Measurements from ENCODE around the gene HIVEP3. TPM values are rescaled to one million over a fixed set of nuclear protein-coding genes. Genes with fewer than 3 reads are reported as not detected.

HIVEP3 gene
- total RNA-seq, 1 experiment from 2014 or later: 1.4 TPM

DNA sequence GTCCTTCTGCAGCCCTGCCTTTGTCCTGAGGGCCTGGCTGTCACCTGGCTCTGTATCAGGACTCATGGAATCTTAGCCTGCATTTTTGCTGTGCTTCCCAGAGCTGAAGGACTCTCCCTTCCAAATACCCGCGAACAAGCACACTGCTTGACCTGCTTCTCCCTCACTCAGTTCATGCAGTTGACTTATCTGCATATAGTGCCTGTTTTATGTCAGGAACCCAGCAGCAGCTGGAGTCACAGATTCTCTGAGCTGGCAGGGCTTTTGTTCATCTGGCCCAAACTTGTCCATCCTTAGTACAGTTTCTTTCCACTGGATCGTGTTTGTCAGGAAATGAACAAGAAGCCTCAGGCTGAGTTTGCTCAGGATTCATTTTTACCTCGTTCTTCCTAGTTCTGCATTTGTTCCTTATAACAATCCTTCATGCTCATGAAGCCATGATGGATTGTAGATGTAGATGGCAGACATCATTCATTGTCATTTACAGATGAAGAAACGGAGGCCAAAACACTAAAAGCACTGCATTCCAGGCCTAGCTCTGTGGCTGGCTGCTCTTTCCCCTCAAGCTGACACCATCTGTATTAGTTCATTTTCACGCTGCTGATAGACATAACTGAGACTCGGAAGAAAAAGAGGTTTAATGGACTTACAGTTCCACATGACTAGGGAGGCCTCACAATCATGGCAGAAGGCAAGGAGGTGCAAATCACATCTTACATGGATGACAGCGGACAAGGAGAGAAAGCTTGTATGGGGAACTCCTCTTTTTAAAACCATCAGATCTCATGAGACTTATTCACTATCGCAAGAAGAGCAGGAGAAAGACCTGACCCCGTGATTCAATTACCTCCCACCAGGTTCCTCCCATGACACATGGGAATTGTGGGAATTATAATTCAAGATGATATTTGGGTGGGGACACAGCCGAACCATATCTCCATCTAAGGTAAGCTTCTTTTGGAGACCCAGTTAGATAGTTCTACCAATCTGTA, 150.9 kb downstream of the HIVEP3 start:
- Histone ChIP-seq H3T11ph (ENCODE audit: low read length) (no peak overlapping the region), H4K20me1 (ENCODE audit: control insufficient read depth, insufficient read depth, insufficient read length) (no peaks in the 10 kb centered on the region), H4K91ac (ENCODE audit: insufficient read length, low read depth, low read length) (no peak overlapping the region), H3K23ac (ENCODE audit: insufficient read length, low read depth, low read length) (no peak overlapping the region), H3K4me2 (ENCODE audit: insufficient read depth, insufficient read length, low read length) (no peak overlapping the region), H3K27me3 (ENCODE audit: insufficient read depth, low read length) (no peaks in the 10 kb centered on the region), H2BK20ac (ENCODE audit: low read depth, low read length, poor library complexity, severe bottlenecking) (no peak overlapping the region), H3K4ac (ENCODE audit: low read depth, low read length) (no peak overlapping the region), H2BK5ac (ENCODE audit: insufficient read length, low read length) (no peak overlapping the region), H3K9ac (ENCODE audit: extremely low read depth, insufficient read length, low read length) (no peak overlapping the region), H3K56ac (ENCODE audit: insufficient read length, low read depth, low read length) (no peak overlapping the region), H2BK12ac (ENCODE audit: insufficient read length, low read depth, low read length) (no peak overlapping the region), H3K18ac (ENCODE audit: insufficient read length, low read depth, low read length) (no peak overlapping the region), H3K14ac (ENCODE audit: insufficient read depth, low read length) (no peak overlapping the region; the same call in 1 of the 2 replicates), H3K27ac (ENCODE audit: insufficient read length, low read depth, low read length) (no peak overlapping the region), H2AK5ac (ENCODE audit: insufficient read length, low read length) (no peak overlapping the region), H3K23me2 (ENCODE audit: insufficient read length, low read depth, low read length, poor library complexity, severe bottlenecking) (no peaks in the 10 kb centered on the region), H4K8ac (replicated peaks; ENCODE audit: insufficient read length, low read depth, low read length) (no peak overlapping the region), H2BK15ac (ENCODE audit: low read depth, low read length) (no peak overlapping the region), H3K79me2 (ENCODE audit: insufficient read depth, low read length) (no peaks in the 10 kb centered on the region), H3K4me1 (ENCODE audit: insufficient read depth, low read length) (no peaks in the 10 kb centered on the region), H4K5ac (ENCODE audit: insufficient read length, low read depth, low read length) (no peak overlapping the region), H3K79me1 (ENCODE audit: insufficient read depth, low read depth, low read length, poor library complexity, severe bottlenecking) (no peaks in the 10 kb centered on the region), H2BK120ac (ENCODE audit: low read depth, low read length, poor library complexity, severe bottlenecking) (no peak overlapping the region), H3K9me3 (ENCODE audit: control insufficient read depth, low read depth, low read length) (no peaks in the 10 kb centered on the region), H2AFZ (ENCODE audit: low read length) (no peak overlapping the region)
- DNase-seq: no peak
- H3K27ac Mint-ChIP-seq: no peak overlapping the region; a peak in 1 of 7 replicates
- H3K9me3 Mint-ChIP-seq: no peaks in the 10 kb centered on the region
- no peaks in the 10 kb centered on the region for H3K36me3 Mint-ChIP-seq (ENCODE audit: insufficient read depth in 1 of 3, low read depth in 3 of 3)
- no CpG with 5 or more reads among the region's 11 CpGs for WGBS (ENCODE audit: extremely low coverage, insufficient read length, low lambda C conversion rate)
- no peak overlapping the region for H3K4me3 Mint-ChIP-seq
- peaks cover 0 to 5% of the 10 kb centered on the region in 2 experiments; a peak in 3 of 4 replicates for H3K4me1 Mint-ChIP-seq
- H3K27me3 Mint-ChIP-seq (ENCODE audit: low read depth): peaks cover 4% of the 10 kb centered on the region
- TF ChIP-seq, protein P1, sequence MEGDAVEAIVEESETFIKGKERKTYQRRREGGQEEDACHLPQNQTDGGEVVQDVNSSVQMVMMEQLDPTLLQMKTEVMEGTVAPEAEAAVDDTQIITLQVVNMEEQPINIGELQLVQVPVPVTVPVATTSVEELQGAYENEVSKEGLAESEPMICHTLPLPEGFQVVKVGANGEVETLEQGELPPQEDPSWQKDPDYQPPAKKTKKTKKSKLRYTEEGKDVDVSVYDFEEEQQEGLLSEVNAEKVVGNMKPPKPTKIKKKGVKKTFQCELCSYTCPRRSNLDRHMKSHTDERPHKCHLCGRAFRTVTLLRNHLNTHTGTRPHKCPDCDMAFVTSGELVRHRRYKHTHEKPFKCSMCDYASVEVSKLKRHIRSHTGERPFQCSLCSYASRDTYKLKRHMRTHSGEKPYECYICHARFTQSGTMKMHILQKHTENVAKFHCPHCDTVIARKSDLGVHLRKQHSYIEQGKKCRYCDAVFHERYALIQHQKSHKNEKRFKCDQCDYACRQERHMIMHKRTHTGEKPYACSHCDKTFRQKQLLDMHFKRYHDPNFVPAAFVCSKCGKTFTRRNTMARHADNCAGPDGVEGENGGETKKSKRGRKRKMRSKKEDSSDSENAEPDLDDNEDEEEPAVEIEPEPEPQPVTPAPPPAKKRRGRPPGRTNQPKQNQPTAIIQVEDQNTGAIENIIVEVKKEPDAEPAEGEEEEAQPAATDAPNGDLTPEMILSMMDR (conservative IDR thresholded peaks at IDR 0.05): no peak

Measured in H9 (cell line).